Measurements from ENCODE around the gene ZNF106. TPM values are rescaled to one million over a fixed set of nuclear protein-coding genes. Genes with fewer than 3 reads are reported as not detected.
A peak's percentile ranks its signal among the peaks of the same experiment; 100 is the strongest.

The ZNF106 gene
- total and polyA plus RNA-seq, 2 experiments from 2014 or later, result 30.1 to 44.5 TPM

- WGBS (ENCODE audit: low lambda C conversion rate, missing lambda C conversion rate), result 87% methylated on average over 24 of the region's 24 CpGs
- Histone ChIP-seq H3K9me3 (ENCODE audit: low read depth) (no peaks in the 10 kb centered on the region), H3K79me2 (no peaks in the 10 kb centered on the region), H2AFZ (no peak overlapping the region), H4K20me1 (ENCODE audit: insufficient read depth, poor library complexity, severe bottlenecking) (no peaks in the 10 kb centered on the region), H3K36me3 (replicated peaks; ENCODE audit: insufficient read depth, low read depth) (no peaks in the 10 kb centered on the region), H3K27ac (no peak overlapping the region), H3K9me2 (replicated peaks; ENCODE audit: insufficient read depth) (no peaks in the 10 kb centered on the region), H3K4me1 (ENCODE audit: insufficient read depth) (no peaks in the 10 kb centered on the region), H3K27me3 (no peaks in the 10 kb centered on the region), H3K4me3 (no peak overlapping the region), H3K4me2 (no peak overlapping the region)
- TF ChIP-seq CTCF (IDR thresholded peaks at IDR 0.05; ENCODE audit: poor library complexity) (no peak), EZH2phosphoT487 (IDR thresholded peaks at IDR 0.05; ENCODE audit: low read depth, severe bottlenecking, unreplicated experiment) (no peak), EZH2 (IDR thresholded peaks at IDR 0.05; ENCODE audit: borderline replicate concordance) (no peak)
- no peak for DNase-seq (ENCODE audit: low spot score)
These were observed 89.1 kb downstream of the ZNF106 start for GRCh38 chr15:42401544-42402454.

- no peaks in the 10 kb centered on the region for H3K79me2 ChIP-seq
- H3K4me3 ChIP-seq, result no peak overlapping the region
- H3K36me3 ChIP-seq (replicated peaks; ENCODE audit: insufficient read depth, low read depth), result no peaks in the 10 kb centered on the region
- no peak overlapping the region for H3K4me2 ChIP-seq
- peak overlapping the region; percentile 76 for H3K27ac ChIP-seq
- no peaks in the 10 kb centered on the region for H4K20me1 ChIP-seq (ENCODE audit: insufficient read depth, poor library complexity, severe bottlenecking)
- TF ChIP-seq EZH2phosphoT487 (IDR thresholded peaks at IDR 0.05; ENCODE audit: low read depth, severe bottlenecking, unreplicated experiment), result no peak
- no peak for TF ChIP-seq CTCF (IDR thresholded peaks at IDR 0.05; ENCODE audit: poor library complexity)
- TF ChIP-seq EZH2 (IDR thresholded peaks at IDR 0.05; ENCODE audit: borderline replicate concordance), result no peak
- no peak overlapping the region for H2AFZ ChIP-seq
- H3K9me2 ChIP-seq (replicated peaks; ENCODE audit: insufficient read depth), result no peaks in the 10 kb centered on the region
- H3K9me3 ChIP-seq (ENCODE audit: low read depth), result no peaks in the 10 kb centered on the region
- peaks cover 26% of the 10 kb centered on the region for H3K4me1 ChIP-seq (ENCODE audit: insufficient read depth)
- DNase-seq (ENCODE audit: low spot score), result no peak
- H3K27me3 ChIP-seq, result no peaks in the 10 kb centered on the region
- WGBS (ENCODE audit: low lambda C conversion rate, missing lambda C conversion rate), result 67% methylated on average over 1 of the region's 1 CpG
These were observed 95.1 kb downstream of the ZNF106 start for GRCh38 chr15:42395838-42396237.

- 85% methylated on average over 12 of the region's 13 CpGs for WGBS (ENCODE audit: low lambda C conversion rate, missing lambda C conversion rate)
- Histone ChIP-seq H3K4me2 (no peak overlapping the region), H3K27ac (peak overlapping the region; percentile 100), H3K4me3 (no peak overlapping the region), H3K4me1 (ENCODE audit: insufficient read depth) (peaks cover 26% of the 10 kb centered on the region), H3K27me3 (no peaks in the 10 kb centered on the region), H4K20me1 (ENCODE audit: insufficient read depth, poor library complexity, severe bottlenecking) (no peaks in the 10 kb centered on the region), H2AFZ (no peak overlapping the region), H3K36me3 (replicated peaks; ENCODE audit: insufficient read depth, low read depth) (no peaks in the 10 kb centered on the region), H3K9me3 (ENCODE audit: low read depth) (no peaks in the 10 kb centered on the region), H3K79me2 (no peaks in the 10 kb centered on the region), H3K9me2 (replicated peaks; ENCODE audit: insufficient read depth) (no peaks in the 10 kb centered on the region)
- no peak for DNase-seq (ENCODE audit: low spot score)
- TF ChIP-seq CTCF (IDR thresholded peaks at IDR 0.05; ENCODE audit: poor library complexity) (no peak), EZH2 (IDR thresholded peaks at IDR 0.05; ENCODE audit: borderline replicate concordance) (no peak), EZH2phosphoT487 (IDR thresholded peaks at IDR 0.05; ENCODE audit: low read depth, severe bottlenecking, unreplicated experiment) (no peak)
These were observed 96.8 kb downstream of the ZNF106 start for GRCh38 chr15:42394106-42394505.

Measured in hepatocyte (in vitro differentiated cells).